Stimulated activated CD4-positive, alpha-beta T cell treated with anti-CD3 and anti-CD28 coated beads, Interleukin-4, amount 100 ng/mL, for 1 hour (primary cell): ENCODE data around the gene SLC24A3.

ENCODE experiments used
- DNase-seq: peaks from one replicate; pipeline ENCODE4 v3.0.0-alpha.2; 2020

SLC24A3 gene

DNA sequence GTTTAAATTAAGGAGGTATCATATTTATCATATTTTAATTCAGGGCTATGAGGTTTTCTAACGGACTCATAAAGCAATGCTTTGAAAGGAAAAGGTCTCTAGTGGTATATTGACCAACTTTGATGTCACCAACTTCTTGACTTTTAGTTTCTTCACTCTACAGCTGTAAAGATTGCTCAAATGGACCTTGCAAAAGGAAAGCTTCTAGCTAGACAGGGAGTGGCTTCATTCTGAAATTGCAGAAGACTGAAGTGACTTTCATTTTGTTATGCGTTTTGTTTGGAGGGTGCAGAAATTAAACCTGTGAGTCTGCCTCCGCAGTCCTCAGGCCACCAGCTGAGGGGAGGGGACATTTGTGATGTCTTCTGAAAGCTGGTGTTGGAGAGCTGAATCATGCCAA, 95.7 kb downstream of the SLC24A3 start:
- no peak for DNase-seq

DNA sequence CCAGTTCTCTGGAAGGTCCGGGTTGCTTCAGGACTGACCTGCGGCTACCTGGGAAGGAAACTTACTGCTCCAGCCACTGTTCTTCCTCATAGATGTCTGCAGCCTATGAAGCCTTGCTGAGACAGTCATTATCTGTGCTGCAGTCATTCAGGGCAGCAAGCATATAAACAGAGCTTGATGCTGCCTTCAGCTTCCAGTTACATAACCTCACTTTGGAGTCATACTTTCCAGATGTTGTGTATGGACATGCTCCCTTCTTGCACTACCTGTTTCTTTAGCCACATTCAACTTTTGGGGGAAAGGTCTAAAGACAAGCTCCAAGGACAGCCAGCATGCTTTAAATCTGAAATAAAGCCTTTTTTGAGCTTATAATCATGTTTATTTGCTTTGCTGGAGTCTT, 98.1 kb downstream of the SLC24A3 start:
- DNase-seq, result no peak

DNA sequence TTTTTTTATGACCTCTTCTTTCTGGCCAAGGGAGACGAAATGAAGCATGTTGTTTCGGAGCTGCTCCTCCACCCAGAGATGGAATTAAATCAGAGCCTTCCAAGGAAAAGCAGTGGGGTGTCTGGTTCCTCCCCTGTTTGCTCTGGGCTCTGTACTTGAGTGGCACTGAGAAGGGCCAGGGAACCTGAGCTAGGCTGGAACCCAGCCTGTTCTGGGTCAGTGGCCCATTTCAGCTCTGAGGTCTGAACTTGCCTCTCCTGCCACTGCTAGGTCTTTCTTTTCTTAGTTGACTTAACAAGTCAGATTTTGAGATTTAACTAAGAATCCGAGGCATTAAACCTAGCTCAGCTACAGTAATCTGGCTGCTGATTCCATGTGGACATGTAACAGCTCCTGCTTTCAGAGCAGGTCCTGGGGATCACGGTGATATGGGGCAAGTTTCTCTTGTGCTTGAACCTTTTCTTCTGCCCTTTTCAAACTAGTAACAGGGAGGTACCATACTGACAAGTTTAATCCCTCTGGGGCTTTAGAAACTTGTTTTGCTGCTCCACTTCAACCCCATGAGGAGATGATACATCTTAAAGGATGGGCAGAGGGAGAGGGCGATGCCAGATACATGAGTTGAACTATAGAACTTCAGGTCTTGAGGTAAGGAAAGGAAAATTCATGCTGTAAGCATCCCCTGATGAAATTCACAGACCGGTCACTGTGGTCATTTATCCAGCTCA, 101.1 kb downstream of the SLC24A3 start:
- DNase-seq, result no peak

DNA sequence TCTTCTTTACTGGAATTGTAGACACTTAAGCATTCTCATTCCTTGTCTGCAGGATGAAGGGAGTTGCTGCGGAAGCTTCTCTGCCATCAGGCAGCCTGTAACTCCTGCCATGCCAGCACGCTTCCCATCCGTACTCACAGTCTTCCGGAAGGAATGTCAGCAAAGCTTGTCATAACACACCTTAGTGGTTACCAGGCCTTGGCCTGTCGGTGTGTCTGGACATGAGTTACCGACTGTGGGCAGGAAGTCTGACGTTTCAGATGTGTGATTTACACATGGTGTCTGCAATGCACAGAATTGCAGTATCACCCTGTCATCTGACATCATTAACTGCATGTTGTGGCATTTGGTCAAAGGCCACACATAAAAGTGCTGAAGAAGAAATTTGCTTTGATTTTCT, 102.2 kb downstream of the SLC24A3 start:
- no peak for DNase-seq

DNA sequence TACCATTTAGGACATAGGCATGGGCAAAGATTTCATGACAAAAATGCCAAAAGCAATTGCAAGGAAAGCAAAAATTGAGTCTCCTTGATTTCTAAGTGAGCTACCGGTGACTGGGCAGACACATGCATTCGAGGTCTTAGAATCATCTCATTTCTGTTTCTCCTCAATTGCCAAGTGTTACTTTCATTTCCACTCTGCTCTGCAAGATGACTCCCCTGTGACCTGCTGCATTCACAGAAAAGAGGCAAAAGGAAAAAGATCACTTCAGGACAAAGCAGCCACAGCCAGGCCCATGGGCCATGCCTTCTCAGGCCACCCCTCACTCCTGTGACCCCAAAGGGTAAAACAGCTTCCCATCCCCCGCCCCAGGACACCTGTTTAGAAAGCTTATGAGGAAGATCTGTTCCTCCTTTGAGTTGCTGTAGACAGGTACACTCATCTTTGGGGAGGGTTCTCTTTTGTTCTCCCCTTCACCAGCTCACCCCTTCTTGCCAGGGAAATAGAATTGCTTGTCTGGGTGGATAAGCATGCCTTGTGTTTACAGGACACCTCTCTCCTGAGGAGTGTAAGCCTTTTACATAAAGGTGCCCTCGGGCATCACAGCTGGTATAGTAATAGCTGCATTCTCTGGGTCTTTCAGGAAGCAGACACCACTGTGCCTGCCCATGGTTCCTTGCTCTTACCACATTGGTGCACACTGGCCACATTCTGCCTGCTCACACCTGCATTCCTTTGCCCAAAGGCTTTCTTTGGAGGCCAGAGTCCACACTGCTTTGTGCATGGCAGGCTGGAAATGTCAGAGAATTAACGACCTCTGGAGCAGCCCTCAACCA, 105.0 kb downstream of the SLC24A3 start:
- DNase-seq, result no peak

DNA sequence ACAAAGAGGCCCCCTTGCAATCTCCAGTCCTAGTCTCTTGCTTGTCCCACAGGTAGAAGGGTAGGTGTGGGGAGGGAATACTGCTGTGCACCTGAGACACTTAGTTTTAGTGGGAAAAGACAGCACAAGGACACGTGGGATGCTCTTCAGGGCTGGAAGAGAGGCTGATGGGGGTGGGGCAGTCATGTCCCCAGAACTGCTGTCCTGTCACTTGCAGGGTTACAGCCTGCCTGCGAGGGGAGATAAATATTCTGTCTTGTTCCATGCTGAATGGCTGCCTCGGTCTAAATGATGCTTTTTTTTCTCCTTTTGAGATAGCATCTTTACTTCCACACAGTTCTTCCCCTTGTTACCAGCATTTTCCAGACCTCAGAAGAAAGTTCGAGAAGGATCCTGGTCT, 106.2 kb downstream of the SLC24A3 start:
- DNase-seq, result no peak

DNA sequence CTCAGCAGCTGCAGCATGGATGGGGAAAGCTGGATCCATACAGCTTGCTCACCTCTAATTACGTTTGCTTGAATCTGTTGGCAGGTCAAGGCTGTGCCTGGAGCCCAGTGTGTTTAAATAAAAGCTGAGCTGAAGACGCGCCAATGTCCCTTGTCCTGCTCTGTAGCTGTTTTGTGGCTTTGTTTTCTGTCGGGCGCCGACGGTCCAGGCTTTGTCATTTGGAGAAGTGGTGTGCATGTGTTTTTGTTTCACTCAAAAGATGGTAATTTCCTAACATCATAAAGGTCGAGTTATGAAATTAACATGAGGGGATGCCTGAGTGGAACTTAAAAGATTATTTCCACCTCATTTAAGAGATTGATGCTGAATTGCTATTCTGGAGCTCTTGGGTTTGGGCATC, 107.6 kb downstream of the SLC24A3 start:
- DNase-seq, result no peak

DNA sequence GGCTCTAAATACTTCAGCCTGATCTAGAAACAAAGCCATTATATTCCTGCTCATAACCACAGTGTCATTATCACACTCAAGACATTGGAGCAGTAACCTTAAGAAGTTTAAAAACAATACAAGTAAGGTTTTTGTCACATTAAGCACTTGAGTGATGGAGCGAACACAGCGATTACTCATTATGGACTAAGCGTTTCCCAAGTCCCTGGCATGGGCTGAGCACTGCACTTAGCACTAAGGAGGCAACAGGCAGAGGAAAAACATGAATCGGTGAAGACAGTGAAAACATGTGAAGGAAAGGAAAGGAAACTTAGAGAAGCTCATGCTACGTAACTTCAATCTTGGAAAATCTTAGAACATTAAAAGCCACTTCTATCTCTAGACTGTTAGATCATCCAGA, 108.7 kb downstream of the SLC24A3 start:
- no peak for DNase-seq

DNA sequence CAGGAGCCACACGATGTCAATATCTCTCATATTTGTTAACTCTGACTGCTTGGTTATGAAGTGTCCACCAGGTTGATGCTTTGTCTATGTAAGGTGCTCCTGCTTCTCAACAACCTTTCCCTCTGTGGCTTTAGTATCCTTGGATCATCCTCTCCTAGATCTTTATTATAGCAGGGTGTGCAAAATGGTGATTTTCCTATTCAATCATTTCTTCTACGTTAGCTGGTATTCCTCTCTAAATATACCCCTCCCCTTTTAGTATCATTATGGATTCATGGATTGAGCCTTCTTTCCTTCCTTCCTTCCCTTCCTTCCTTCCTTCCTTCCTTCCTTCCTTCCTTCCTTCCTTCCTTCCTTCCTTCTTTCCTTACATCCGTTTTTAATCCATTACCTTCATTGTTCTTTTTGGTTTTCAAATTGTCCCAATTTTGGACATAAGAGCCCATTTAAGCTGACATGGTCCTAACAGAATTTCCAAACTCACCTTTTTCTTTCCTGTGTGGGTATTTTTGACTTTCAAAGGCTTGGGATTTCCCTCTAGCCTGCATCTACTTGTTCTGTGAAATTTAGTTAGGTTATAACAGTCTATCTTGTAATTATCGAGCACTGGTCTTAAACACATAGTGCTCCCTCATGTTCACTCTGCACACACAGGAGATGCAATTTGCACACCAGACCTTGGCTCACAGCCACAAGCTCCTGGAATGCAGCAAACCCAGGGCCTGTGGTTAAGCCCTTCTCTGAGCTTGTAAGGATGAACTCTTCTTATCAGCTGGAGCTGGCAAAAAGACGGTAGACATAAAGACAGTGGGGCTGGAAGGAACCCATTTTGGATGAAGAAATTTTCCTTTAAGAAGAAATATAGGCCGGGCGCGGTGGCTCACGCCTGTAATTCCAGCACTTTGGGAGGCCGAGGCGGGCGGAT, 109.9 kb downstream of the SLC24A3 start:
- DNase-seq, result no peak

DNA sequence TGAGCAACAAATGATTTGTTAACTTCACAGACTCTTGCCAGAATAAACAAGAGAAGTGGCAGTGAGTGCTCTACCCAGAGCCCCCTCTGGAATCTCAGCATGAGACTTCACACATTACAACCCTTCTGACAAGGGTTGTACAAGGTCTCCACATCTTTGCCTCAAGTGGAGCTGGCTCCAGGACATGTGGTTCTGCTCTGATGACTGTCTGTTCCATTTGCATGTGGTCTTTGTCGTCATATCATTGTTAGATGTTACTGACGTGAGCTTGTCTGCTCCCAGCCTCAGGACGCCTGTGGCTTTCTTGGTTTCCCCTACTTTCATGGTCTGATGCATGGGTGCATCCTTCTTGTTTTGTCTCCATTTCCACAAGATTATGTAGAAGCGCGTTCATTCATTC, 115.0 kb downstream of the SLC24A3 start:
- DNase-seq, result no peak

DNA sequence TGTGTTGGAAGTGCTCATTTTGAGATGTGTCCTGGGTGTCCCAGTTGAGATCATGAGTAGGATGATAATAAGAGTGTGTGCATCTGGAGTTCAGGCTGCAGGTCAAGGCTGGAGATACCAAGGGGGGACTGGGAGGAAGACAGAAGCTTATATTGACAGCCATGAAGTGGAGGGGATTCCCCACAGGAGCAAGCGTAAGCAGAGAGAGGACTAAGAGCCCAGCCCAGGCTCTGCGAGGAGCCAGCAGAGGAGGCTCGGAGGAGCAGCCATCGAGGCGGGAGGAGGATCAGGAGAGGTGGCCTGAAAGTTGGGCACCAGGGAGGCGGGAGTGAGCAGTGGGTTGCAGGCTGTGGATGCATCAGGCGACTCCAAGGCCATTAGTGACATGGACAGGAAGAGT, 116.2 kb downstream of the SLC24A3 start:
- DNase-seq, result no peak

DNA sequence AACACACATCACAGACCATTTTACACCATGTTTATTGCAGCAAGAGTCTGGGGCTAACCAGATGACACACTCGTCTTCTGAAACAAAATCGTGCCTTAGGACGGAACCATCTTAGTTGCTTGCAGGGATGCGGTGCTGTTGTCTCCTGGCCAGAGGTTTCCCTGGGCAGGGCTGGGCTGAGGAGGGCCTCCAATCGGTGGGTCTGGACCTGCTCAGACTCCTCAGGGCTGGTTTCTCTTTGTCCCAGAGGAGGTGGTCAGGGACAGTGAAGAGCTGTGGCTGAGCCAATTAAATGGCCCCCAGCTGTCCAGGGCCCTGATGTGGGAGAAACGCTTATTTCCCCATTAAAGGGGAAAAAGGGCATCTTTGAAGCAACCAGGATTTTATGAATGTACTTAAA, 117.6 kb downstream of the SLC24A3 start:
- no peak for DNase-seq

DNA sequence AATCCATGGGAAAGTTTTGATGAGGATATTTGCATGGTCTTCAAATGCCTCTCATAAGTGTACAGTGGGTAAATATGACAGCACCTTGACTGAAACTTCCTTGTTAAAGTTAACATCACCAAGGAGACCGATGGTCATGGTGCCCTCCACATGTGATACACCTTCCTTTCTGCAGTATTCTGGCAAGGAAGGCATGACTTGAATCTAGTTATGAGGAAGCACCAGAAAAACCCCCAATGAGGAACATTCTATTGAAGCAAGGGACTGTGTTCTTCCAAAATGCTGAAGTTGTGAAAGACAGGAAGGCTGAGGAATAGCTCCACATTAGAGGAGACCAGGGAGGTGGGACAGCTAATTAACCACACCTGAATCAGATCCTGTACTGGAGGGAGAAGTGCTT, 118.3 kb downstream of the SLC24A3 start:
- DNase-seq, result no peak

DNA sequence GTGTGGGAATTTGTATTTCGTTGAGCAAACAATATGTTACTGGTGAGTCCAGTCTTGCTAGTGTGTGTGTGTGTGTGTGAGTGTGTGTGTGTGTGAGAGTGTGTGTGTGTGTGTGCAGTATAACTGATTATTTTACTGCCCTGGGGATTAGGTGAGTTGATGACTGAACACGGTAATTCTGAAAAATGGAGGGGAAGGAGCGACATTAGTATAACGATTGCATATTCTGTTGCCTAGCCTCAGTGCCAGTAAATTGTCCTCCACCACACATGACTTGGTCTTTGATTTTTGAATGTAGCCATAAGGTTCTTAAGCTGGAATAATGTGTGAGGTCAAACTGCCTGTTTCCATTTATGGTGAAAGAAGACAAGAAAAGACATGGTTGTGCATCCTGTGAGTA, 121.1 kb downstream of the SLC24A3 start:
- no peak for DNase-seq

DNA sequence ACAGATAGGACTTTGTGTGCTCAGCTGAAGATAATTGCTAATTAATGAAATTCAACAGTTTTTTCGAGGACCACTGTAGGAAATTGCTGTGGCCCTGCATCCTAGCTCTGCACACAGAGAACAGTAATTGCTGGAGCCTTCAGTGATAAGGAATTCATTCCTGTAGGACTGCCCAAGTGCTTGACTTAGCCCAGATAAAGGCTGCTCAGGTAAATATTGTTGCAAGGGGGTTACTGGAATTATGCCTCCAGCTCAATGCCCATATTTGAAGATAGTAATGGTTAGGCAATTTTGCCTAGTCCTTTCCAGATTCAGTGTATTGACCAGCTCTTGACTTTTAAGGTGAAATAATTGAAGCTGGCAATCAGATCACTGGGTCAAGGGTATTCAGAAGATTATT, 122.9 kb downstream of the SLC24A3 start:
- DNase-seq, result no peak

DNA sequence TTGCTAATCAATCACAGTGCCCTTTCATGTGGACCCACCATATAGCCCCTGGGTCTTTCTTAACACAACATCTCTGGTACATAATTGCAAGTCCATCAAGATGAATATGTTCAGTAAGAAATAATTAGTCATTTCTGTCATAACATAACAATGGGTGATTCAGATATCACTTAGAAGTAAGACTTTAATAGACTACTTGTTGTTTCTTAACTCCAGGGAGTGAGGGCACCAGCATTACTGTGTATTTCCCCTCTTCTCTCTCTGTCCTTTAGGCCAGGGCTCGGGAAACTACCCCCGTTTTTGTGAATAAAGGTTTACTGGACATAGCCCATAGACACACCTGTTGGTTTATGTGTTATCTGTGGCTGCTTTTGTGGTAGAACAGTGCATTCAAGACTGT, 123.5 kb downstream of the SLC24A3 start:
- DNase-seq, result no peak

DNA sequence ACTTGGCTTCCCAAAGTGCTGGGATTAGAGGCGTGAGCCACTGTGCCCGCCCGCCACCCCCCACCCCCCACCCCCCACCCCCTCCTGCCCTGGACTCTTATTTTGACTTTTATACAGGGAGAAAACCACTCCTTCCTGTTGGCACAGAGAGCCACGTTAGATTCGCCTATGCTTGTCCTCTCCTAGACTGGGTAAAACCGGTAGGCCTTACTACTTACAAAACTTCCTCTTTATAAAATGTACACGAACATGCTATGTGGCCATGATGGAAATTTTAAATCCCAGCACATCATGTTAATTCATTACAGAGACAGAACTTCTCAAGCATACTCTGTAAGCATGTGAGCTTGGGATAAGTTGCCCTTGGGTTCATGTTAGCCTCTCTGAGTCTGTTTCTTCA, 124.2 kb downstream of the SLC24A3 start:
- DNase-seq, result no peak

DNA sequence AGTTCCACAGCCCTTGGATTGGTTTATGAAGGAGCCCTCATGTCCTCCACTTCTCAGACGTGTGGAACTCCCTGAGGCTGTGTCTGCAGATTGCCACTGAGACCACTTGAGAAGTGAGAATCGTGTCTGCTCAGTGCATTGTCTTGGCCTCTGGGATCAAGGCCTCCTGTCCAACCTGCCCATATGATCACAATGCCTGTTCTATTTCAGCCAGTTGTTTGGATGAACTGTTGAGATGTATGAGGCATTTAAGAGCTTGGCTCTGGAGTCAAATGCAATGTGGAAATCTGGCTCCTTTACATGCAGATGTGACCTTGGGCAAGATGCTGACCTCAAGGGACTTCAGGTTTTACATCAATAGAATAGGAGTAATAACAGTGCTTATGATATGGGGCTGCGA, 125.9 kb downstream of the SLC24A3 start:
- no peak for DNase-seq

DNA sequence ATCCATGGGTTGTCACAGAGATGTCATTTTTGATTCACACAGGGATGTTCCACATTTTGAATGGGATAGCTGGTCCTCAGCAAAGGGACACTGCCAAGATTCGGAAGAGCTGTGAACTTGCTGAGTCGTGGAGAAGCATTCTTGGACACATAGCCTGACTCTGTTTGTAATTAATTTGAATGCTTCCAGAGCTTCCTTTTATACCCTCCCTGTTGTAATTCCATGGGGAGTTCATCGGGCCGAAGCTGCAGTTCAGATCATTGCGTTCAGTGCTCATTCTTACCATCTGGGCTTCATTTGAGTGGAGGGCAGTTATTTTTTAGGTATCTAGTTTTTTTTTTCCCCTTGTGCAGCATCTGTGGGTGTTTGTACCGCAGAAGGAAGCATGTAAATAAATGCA, 126.5 kb downstream of the SLC24A3 start:
- DNase-seq, result no peak

DNA sequence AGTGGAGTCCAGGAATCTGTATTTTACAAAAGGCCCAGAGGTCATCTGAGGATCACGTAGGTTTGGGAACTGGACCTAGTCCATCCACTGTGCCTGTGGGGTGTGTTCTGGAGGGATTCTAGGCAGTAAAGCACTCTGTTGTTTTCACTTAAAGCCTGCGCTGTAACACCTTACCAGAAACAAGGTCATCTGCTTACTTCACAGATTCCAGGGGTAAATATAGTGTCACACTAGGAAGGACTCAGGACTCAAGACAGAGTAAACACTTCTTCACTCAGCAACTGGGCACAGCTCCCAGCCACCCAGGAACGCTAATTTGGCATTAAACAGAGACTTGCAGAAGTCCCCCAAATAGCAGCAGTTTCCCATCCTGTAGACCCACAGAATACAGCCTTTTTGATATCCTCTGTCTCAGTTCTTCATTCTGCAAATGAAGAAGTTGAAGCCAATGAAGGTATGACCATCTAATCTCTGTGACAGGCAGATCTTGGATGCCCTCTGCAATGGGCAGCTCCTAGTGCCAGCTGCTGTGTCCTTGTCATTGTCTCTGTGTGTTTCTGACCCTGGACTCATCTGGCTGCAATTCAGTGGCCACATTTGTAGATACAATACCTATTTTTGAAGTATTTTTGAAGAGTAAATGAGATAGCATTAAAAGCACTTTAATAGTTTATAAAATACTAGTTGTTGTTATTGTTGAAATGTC, 129.1 kb downstream of the SLC24A3 start:
- DNase-seq, result no peak

DNA sequence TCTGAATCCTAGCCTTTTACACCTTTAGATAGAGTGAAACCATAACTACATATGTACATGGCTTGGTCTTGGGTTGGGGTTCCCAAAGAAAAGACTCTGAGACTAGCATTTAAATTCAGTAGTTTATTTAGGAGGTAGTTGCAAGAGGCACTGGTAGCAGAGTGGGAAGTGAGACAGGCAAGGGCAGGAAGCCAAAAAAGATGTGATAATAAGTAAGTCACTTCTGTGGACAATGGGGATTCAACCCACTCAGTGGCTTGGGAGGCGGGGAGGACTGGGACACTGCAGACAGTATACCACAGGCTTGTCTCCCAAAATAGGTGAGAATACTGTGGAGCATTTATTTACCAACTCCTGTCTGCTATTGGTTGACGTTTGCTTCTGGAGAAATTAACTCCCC, 131.9 kb downstream of the SLC24A3 start:
- DNase-seq, result no peak

DNA sequence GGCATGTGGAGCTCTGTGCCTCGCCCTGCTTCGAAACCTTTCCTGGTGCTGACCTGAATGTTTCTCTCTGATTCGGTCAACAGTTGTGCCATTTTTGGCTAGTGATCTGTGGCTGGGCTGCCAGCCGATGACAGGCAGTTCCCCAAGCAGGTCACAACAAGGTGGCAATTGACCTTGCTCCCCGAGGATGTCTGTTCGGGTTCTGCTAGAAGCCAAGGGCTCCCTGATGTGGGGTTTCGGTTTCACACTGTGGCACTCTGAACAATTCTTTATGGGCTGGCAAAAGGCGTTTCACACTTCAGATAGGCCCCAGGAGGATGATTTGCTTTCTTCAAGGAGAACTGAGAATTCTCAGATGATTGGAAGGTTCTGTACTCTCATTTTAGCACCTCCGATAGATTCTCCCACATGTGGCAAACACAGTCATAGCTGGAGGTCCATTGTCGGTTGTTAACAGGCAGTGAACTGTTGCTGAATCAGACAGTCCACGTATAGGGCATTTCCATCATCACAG, 135.6 kb downstream of the SLC24A3 start:
- DNase-seq, result no peak

DNA sequence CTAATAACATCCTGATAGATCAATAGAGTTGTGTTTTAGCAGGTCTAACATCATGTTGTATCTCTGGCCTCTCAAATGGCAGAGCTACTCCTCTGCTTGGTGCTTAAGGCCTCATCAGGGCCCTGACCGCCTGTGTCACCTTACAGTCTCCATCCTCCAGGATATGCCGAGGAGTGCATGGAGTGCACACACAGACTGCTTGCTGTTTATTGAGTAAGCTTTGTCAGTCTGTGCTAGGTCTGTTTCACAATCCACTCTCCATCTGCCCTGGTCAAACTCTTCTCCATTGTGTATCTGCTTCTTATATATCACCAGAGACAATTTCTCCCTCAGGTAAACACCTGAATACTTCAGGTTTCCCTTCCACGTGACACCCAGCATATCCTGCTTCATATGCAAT, 136.1 kb downstream of the SLC24A3 start:
- DNase-seq, result no peak
